C1 segment of cervical spinal cord (tissue), 14 donors: ENCODE measurements around the gene CGB8.

ENCODE experiments used
- DNase-seq, 14 donors: peaks; one replicate each; lab custom pipeline; 2025; lab: John Stamatoyannopoulos, UW

CGB8 gene

GRCh38 chr19:49006905-49007304 is 42.0 kb downstream of the CGB8 start:
- no peak for DNase-seq

- no peak for DNase-seq
Measured at GRCh38 chr19:49004964-49005614, 43.8 kb downstream of the CGB8 start.

- DNase-seq: no peak
Measured at GRCh38 chr19:49004133-49004532, 44.8 kb downstream of the CGB8 start.

- no peak for DNase-seq
Measured at GRCh38 chr19:48999481-49000325, 49.2 kb downstream of the CGB8 start.

GRCh38 chr19:48997972-48998371 is 50.9 kb downstream of the CGB8 start:
- no peak for DNase-seq
